Measurements from ENCODE around the gene FOXO3B.
"Not testable (repeated sequence)": the region's sequence is repeated elsewhere in the genome, so short reads cannot be mapped to it uniquely, and the experiment has no call there.

FOXO3B gene

DNA sequence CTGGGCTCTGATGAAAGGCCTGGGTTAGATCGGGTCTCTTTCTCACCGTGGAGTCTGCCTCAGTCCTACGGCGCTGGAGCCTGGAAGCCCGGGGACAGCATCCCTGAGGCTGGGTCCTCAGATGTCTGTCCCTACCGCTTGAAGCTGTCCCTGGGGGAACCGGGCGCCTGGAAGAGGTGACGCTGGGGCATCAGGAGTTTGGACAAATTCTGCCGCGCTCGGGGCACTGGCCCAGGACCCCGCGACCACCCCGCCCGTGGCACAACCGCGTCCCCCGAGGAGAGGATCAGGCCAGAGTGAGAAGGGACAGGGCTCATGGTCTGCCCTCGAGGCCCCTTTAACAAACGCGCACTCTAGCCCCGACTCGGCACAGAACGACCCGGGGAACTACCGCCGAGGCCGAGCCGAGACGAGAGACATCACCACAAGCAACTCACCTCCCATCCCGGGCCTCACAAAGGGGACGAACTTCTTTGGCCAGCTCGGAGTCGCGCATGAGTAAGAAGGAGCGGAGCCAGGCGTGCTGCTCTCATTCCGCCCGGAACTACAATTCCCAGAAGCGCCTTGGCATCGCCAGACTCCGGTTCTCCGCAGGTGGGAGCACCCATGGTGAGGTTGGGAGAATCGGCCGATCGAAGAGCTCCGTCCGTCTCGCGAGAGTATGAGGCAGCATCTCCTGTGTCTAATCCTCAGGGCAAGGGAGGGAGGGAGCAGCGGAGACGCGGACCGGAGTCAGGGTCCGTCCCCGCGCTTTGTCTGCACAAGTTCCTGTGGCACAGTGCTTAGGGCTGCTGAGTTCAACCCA, at the start of gene FOXO3B:
Gene FOXO3B (minus strand): TSS at position 548 of the 805 bp plus-strand sequence. CDS start 663 bp downstream, outside the sequence.
- in situ Hi-C loops (cut with HindIII; ENCODE audit: low sequenced_read_pairs): not testable (repeated sequence)
- H3K4me3 ChIP-seq (ENCODE audit: low read depth, low read length): peak within 1 kb of the TSS; percentile 54
- DNase-seq (ENCODE audit: low read depth, low spot score): peak; percentile 90

DNA sequence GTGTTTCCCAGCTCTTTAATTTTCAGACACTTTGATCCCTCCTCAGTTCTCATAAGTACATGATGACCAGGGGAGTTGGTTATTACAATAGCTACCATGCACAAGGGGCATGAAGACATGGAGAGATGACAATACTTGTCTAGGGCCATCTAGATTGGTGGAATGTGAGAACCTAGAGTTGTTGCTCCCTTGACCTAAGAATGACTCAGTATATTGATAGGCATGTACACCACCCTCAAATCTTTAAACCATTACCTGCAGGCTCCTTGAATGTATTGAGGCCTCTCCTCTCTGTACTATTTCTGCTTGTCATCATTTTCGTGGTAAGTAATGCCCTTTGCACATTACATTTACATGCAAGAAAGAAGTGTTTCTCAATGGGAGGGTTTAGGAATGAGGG, 41.4 kb upstream of the FOXO3B start:
- H3K4me3 ChIP-seq (ENCODE audit: low read depth, low read length); in situ Hi-C loops (cut with HindIII; ENCODE audit: low sequenced_read_pairs): not testable (repeated sequence)

DNA sequence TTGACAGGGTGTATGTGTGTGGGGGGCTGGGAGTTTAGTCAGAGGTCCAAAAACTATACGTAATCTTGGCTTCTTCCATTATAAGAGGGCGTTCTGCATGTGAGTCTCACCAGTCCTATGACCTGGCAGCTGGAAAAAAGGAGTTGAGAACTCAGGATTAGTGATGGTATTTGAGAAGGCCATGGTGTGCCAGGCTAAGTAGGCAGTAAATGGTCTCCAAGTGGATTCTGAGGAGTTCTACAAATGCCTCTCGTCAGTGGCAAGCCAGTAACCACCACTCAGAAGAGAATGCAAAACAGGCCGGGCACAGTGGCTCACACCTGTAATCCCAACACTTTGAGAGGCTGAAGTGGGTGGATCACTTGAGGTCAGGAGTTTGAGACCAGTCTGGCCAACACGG, 40.5 kb upstream of the FOXO3B start:
- in situ Hi-C loops (cut with HindIII; ENCODE audit: low sequenced_read_pairs); H3K4me3 ChIP-seq (ENCODE audit: low read depth, low read length); DNase-seq (ENCODE audit: low read depth, low spot score): not testable (repeated sequence)

More for the DNA sequence above, 41.4 kb upstream of the FOXO3B start:
- not testable (repeated sequence) for DNase-seq (ENCODE audit: low read depth, low spot score)

DNA sequence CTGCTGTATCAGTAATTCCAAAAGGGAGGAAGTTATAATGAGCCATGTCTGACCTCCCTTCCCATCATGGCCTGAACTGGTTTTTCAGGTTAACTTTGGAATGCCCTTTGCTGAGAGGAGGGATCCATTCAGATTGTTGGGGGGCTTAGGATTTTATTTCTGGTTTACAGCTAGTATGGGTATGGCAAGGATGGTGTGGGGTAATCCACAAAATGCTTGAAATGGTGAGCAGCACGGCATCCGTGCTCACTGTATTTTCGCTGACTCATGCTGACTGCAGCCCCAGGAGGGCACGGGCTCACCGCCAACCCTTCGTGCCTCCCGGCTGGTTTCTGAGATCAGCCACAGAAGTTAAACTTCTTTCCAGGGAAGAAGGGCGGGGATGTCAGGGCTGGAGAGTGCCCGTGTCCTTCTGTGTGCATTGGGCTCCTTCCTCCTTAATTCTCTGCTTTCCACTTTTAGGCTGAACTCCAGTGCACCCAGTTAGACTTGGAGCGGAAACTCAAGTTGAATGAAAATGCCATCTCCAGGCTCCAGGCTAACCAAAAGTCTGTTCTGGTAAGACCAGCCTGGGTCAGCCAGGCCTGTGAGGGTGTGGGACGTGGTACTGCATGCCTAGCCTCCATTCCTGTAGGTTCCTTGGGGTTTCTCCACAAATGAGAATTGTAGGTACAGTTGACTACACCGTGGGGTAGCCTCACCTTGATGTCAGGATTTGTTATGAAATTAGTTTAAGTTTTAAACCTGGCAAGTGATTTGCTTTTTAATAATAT, 39.8 kb upstream of the FOXO3B start:
- H3K4me3 ChIP-seq (ENCODE audit: low read depth, low read length); in situ Hi-C loops (cut with HindIII; ENCODE audit: low sequenced_read_pairs); DNase-seq (ENCODE audit: low read depth, low spot score): not testable (repeated sequence)

DNA sequence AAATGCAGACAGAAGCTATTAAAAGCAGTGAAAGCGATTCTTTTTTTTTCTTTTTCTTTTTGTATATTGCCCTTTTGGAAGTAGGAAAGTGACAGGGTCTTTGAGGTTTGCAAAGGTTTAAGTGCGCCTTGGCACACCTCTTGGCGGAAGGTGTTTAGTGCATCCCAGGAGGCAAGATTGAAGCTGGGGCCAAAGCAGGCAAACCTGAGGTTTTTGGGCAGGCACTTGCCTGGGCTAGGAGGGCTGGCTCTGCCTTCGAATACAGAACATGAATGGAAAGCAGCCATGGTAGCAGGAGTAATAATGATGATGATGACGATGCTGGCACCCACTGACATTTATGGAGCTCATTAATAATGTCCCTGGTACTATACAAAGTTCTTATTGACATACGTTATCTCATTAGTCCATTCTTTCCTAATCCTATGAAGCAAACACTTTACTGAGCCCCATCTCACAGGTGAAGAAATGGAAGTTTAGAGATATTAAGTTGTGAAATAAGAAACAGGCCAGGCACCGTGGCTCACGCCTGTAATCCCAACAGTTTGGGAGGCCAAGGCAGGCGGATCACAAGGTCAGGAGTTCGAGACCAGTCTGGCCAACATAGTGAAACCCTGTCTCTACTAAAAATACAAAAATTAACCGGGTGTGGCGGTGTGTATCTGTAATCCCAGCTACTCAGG, 37.5 kb upstream of the FOXO3B start:
- DNase-seq (ENCODE audit: low read depth, low spot score); in situ Hi-C loops (cut with HindIII; ENCODE audit: low sequenced_read_pairs); H3K4me3 ChIP-seq (ENCODE audit: low read depth, low read length): not testable (repeated sequence)

DNA sequence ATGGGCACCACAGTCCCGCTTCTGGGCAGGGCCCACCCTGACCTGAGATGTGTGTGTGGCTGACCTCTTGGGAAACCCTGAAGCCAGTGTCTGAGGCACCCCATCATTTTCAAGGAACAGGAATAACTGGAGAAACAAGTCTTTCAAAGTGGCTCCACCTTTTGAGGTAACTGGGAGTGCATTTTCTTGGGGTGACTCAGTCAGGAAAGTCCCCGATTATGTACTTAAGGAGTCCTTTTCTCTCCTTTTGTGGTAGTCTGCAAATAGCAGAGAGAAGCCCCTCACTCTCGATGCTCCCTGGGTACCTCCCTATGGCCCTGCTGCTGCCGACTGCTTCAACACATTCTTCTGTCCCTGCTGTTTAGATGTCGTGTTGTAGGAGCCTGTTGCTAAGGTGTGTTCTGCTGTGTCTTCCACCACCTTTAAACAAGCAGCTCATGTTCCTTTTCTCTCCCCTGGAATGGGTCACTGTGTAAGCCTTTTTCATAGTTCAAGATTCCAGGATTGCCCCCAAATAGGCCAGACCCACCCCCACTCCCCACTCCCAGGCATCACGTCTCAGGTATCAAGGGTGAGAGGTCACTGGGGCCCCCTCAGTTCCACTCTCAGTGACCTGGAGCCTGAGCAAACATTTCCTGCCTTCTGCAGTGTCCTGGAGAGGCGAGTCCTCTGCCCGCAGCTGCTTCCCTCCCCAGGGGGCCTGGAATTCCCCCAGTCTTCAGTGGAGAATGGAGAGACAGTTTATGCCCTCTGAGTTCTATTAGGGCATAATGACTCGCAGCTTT, 36.7 kb upstream of the FOXO3B start:
- H3K4me3 ChIP-seq (ENCODE audit: low read depth, low read length); in situ Hi-C loops (cut with HindIII; ENCODE audit: low sequenced_read_pairs): not testable (repeated sequence)
- DNase-seq (ENCODE audit: low read depth, low spot score): peak; percentile 28

DNA sequence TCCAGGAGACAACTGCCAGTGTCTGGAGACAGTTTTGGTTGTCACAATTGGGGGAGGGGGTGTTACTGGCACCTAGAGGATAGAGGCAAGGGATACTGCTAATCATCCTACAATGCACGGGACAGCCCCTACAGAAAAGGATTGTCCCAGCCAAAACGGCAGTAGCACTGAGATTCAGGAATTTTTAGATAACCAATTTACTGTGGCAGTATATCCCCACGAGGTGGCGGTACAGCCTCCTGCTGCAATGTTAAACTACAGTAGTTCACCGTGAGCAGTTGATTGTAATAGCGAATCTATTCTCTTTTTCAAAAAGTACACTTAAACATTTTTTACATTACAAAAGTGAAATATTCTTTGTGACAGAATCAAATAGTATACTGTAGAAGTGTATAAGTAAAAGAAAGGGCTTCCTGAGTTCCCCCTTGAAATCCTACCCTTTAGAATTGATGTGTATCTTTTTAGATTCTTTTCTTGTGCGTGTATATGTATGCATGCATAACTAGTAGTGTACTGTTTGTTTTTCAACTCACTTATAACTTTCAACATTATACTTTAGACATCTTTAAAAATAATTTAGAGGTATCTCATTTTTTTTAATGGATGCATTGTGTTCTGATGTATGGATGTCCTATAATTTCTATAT, 30.4 kb upstream of the FOXO3B start:
- TF ChIP-seq, protein P1, sequence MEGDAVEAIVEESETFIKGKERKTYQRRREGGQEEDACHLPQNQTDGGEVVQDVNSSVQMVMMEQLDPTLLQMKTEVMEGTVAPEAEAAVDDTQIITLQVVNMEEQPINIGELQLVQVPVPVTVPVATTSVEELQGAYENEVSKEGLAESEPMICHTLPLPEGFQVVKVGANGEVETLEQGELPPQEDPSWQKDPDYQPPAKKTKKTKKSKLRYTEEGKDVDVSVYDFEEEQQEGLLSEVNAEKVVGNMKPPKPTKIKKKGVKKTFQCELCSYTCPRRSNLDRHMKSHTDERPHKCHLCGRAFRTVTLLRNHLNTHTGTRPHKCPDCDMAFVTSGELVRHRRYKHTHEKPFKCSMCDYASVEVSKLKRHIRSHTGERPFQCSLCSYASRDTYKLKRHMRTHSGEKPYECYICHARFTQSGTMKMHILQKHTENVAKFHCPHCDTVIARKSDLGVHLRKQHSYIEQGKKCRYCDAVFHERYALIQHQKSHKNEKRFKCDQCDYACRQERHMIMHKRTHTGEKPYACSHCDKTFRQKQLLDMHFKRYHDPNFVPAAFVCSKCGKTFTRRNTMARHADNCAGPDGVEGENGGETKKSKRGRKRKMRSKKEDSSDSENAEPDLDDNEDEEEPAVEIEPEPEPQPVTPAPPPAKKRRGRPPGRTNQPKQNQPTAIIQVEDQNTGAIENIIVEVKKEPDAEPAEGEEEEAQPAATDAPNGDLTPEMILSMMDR (IDR thresholded peaks at IDR 0.05; ENCODE audit: low read depth, low read length): peak; percentile 47
- DNase-seq (ENCODE audit: low read depth, low spot score): peak; percentile 46
- H3K4me3 ChIP-seq (ENCODE audit: low read depth, low read length); in situ Hi-C loops (cut with HindIII; ENCODE audit: low sequenced_read_pairs): not testable (repeated sequence)

DNA sequence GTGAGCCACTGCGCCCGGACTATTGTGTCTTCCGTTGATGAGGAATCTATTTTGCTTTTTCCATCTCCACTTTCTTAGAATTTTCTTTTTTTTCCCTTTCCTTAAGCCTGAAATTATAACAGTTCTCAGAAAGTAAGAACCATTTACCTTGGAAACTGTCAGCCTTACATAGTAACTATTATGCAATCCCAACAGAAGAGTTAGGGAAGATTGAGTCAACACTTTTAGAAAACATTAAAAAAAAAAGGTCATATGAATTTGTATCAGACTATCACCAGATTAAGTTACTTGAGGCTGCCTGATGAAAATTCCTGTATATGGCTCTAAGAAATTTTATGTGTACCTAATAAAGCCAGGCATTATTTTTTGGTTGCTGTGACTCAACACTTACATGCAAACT, 26.1 kb upstream of the FOXO3B start:
- in situ Hi-C loops (cut with HindIII; ENCODE audit: low sequenced_read_pairs); DNase-seq (ENCODE audit: low read depth, low spot score); H3K4me3 ChIP-seq (ENCODE audit: low read depth, low read length): not testable (repeated sequence)

DNA sequence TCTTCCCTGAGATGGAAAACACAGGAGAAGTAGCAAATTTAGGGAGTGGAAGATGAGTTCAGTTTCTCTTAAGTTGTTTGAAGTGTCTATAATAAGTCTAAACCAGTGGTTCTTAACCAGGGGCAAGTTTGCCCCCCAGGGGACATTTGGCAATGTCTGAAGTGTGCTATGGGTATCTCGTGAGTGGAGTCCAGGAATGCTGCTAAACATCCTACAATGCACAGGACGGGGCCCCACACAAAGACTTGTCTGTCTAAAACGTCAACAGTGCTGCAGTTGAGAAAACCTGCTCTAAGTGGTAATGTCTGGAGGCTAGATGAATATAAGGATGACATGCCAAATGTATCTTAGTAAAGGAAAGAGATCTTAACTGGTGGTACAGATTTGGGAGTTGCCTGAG, 23.8 kb upstream of the FOXO3B start:
- H3K4me3 ChIP-seq (ENCODE audit: low read depth, low read length); in situ Hi-C loops (cut with HindIII; ENCODE audit: low sequenced_read_pairs); DNase-seq (ENCODE audit: low read depth, low spot score): not testable (repeated sequence)

DNA sequence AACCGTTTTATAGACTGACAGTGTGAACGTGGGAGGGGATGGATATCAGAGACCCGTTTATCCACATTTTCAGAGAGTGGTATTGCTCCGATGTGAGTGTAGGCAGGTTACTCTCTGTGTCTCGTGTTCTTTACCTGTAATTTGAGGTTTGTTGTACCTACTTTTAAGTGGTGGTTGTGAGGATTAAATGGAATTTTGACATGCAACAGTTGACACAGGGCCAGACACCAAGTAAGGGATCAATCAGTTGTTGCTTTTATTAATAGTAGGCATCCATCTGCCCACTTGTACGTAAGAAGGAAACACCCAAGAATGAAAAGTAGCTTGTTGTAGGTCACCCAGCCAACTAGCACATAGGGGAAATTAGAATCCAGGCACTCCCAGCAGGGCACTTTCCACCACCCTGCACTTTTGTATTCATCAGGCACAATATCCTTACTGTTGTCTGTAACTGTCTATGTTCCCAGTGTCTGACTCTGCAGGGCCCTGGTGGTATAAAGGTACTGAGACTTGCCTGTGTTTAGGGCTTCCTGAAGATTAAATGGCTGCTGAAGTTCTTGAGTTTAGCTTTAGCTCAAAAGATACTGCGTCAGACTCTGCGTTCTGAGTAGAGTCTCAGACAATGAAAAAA, 16.5 kb upstream of the FOXO3B start:
- peak overlapping the region; percentile 44 for H3K4me3 ChIP-seq (ENCODE audit: low read depth, low read length)
- in situ Hi-C loops (cut with HindIII; ENCODE audit: low sequenced_read_pairs); DNase-seq (ENCODE audit: low read depth, low spot score): not testable (repeated sequence)

DNA sequence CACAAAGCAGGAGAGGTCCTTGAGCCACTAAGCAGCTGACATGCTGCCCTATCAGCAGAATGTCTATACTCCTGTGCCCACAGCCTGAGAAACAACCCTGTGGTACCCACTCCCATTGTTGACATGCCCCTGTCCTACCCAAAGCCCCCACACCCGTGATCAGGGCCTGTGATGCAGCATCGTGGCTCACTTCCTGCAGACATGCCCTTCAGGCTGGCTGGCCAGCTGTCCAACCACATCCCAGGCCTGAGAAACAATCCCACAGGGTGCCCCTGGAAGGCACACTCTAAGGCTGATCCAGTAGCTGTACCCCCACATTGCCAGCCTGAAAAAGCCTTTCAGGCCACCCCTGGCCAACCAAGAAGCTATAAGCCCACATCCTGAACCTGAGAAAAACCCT, 13.0 kb upstream of the FOXO3B start:
- H3K4me3 ChIP-seq (ENCODE audit: low read depth, low read length); in situ Hi-C loops (cut with HindIII; ENCODE audit: low sequenced_read_pairs); DNase-seq (ENCODE audit: low read depth, low spot score): not testable (repeated sequence)

DNA sequence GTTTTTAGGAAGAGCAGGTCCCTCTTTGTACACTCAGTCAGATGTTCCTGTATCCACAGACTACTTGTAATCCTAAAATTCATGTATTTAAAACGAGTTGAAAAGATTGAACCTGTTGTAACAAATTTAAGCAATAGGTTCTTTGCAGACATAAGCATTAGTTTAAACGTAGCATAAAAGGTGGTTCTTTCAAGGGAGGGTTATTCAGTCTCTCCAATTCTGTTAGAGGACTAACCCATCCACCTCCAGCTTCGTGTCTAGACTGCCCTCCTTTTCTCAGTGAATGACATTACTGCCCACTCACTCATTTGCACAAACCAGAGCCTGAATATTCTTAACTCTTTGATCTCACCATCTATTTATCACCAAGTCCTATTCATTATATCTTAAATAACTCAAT, 554 bp upstream of the FOXO3B start:
- peak; percentile 2 for DNase-seq (ENCODE audit: low read depth, low spot score)
- in situ Hi-C loops (cut with HindIII; ENCODE audit: low sequenced_read_pairs): not testable (repeated sequence)
- H3K4me3 ChIP-seq (ENCODE audit: low read depth, low read length): peak overlapping the region; percentile 15

DNA sequence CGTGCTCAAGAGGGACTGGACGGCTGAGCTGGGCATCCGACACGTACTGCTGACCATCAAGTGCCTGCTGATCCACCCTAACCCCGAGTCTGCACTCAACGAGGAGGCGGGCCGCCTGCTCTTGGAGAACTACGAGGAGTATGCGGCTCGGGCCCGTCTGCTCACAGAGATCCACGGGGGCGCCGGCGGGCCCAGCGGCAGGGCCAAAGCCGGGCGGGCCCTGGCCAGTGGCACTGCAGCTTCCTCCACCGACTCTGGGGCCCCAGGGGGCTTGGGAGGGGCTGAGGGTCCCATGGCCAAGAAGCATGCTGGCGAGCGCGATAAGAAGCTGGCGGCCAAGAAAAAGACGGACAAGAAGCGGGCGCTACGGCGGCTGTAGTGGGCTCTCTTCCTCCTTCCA, 4.7 kb downstream of the FOXO3B start:
- DNase-seq (ENCODE audit: low read depth, low spot score); H3K4me3 ChIP-seq (ENCODE audit: low read depth, low read length); in situ Hi-C loops (cut with HindIII; ENCODE audit: low sequenced_read_pairs): not testable (repeated sequence)

DNA sequence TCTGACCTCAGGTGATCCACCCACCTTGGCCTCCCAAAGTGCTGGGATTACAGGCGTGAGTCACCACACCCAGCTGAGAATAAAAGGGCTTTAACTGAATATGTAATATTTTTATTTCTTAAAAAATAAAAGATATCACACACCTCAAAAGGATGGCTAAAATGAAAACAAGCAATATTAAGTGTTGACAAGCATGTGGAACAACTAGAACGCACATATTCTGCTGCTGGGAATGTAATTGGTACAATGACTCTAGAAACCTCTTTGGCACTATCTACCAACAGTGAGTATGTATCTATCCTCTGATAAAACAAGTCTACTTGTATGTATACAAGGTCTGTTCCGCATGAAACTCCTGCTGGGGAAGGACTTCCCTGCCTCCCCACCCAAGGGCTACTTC, 5.2 kb downstream of the FOXO3B start:
- DNase-seq (ENCODE audit: low read depth, low spot score); H3K4me3 ChIP-seq (ENCODE audit: low read depth, low read length); in situ Hi-C loops (cut with HindIII; ENCODE audit: low sequenced_read_pairs): not testable (repeated sequence)

All from astrocyte of the spinal cord (primary cell).